SKM-1 (cell line): ENCODE measurements around the gene CCDC40.

Experiments used
- DNase-seq: peaks from one replicate; lab custom pipeline; 2025; ENCODE audit not compliant: unreplicated experiment; lab: John Stamatoyannopoulos, UW

CCDC40 gene

DNA sequence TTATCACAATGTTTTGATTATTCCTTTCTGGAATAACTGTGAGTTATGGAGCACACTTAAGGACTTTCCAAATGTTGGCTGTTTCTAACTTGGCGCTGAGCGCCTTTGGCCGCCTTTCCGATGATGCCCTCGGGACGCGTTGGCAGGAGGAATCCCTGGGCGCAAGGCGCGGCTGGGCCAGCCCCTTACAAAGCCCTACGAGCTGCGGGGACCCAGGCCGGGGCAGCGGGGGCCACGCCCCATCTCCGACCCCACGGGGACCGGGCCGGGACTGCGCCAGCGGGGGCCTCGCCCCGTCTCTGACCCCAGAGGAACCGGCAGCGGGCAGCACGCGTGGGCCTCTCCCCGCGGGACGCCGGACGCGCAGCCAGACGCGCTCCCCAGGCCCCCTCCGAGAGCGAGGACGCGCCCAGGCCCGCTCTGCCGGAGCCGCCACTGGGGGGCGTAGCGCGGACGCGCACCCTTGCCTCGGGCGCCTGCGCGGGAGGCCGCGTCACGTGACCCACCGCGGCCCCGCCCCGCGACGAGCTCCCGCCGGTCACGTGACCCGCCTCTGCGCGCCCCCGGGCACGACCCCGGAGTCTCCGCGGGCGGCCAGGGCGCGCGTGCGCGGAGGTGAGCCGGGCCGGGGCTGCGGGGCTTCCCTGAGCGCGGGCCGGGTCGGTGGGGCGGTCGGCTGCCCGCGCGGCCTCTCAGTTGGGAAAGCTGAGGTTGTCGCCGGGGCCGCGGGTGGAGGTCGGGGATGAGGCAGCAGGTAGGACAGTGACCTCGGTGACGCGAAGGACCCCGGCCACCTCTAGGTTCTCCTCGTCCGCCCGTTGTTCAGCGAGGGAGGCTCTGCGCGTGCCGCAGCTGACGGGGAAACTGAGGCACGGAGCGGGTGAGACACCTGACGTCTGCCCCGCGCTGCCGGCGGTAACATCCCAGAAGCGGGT is 64.8 kb downstream of the CCDC40 start, which contains the start of gene GAA:
Gene GAA (plus strand): TSS at position 571 of the 935 bp plus-strand sequence. CDS start 3,006 bp downstream, outside the sequence.
- DNase-seq: peak; percentile 36

DNA sequence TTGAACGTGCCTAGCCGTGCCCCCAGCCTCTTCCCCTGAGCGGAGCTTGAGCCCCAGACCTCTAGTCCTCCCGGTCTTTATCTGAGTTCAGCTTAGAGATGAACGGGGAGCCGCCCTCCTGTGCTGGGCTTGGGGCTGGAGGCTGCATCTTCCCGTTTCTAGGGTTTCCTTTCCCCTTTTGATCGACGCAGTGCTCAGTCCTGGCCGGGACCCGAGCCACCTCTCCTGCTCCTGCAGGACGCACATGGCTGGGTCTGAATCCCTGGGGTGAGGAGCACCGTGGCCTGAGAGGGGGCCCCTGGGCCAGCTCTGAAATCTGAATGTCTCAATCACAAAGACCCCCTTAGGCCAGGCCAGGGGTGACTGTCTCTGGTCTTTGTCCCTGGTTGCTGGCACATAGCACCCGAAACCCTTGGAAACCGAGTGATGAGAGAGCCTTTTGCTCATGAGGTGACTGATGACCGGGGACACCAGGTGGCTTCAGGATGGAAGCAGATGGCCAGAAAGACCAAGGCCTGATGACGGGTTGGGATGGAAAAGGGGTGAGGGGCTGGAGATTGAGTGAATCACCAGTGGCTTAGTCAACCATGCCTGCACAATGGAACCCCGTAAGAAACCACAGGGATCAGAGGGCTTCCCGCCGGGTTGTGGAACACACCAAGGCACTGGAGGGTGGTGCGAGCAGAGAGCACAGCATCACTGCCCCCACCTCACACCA is 65.7 kb downstream of the CCDC40 start:
- DNase-seq: peak; percentile 23

GRCh38 chr17:80102664-80103448 is 66.4 kb downstream of the CCDC40 start:
- no peak for DNase-seq

DNA sequence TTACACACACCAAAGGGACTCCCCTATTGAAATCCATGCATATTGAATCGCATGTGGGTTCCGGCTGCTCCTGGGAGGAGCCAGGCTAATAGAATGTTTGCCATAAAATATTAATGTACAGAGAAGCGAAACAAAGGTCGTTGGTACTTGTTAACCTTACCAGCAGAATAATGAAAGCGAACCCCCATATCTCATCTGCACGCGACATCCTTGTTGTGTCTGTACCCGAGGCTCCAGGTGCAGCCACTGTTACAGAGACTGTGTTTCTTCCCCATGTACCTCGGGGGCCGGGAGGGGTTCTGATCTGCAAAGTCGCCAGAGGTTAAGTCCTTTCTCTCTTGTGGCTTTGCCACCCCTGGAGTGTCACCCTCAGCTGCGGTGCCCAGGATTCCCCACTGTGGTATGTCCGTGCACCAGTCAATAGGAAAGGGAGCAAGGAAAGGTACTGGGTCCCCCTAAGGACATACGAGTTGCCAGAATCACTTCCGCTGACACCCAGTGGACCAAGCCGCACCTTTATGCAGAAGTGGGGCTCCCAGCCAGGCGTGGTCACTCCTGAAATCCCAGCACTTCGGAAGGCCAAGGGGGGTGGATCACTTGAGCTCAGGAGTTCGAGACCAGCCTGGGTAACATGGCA is 67.1 kb downstream of the CCDC40 start:
- no peak for DNase-seq

DNA sequence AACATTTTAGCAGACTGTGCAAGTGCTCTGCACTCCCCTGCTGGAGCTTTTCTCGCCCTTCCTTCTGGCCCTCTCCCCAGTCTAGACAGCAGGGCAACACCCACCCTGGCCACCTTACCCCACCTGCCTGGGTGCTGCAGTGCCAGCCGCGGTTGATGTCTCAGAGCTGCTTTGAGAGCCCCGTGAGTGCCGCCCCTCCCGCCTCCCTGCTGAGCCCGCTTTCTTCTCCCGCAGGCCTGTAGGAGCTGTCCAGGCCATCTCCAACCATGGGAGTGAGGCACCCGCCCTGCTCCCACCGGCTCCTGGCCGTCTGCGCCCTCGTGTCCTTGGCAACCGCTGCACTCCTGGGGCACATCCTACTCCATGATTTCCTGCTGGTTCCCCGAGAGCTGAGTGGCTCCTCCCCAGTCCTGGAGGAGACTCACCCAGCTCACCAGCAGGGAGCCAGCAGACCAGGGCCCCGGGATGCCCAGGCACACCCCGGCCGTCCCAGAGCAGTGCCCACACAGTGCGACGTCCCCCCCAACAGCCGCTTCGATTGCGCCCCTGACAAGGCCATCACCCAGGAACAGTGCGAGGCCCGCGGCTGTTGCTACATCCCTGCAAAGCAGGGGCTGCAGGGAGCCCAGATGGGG is 68.0 kb downstream of the CCDC40 start:
- no peak for DNase-seq

- DNase-seq: no peak
These were observed 68.5 kb downstream of the CCDC40 start for GRCh38 chr17:80104956-80105375.

GRCh38 chr17:80105762-80106161 is 69.3 kb downstream of the CCDC40 start:
- no peak for DNase-seq

DNA sequence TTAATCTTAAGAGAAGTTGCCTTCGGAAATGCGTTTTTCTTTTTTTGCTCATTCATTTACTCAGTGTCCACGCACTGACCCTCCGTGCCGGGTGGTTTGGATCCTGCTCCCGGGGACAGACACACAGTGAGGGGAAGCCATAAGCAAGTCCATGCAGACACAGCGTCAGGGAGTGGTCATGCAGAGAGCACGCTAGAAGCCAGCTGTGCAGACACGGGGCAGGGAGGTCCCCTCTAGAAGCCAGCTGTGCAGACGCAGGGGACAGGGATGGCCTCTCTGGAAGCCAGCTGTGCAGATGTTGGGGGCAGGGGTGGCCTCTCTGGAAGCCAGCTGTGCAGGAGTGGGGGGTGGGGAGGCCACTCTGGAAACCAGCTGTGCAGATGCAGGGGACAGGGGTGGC is 69.7 kb downstream of the CCDC40 start:
- DNase-seq: no peak

DNA sequence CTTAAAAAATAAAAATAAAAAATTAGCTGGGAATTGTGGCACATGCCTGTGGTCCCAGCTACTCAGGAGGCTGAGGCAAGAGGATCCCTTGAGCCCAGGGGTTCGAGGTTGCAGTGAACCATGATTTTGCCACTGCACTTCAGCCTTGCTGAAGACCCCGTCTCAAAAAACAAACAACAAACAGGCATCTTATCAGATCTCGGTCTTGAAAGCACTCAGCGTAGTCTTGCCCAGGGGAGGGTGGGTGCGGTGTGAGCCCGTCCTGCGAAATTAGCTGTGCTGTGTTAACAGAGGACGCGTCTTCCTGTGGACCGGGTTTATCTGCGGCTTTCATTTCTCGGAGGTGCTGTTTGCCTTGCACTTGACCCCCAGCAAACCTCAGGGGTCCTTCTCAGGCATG is 70.3 kb downstream of the CCDC40 start:
- DNase-seq: no peak

GRCh38 chr17:80107231-80108021 is 71.0 kb downstream of the CCDC40 start:
- no peak for DNase-seq

GRCh38 chr17:80108036-80108971 is 71.9 kb downstream of the CCDC40 start:
- DNase-seq: no peak

- DNase-seq: no peak
These were observed 72.7 kb downstream of the CCDC40 start for GRCh38 chr17:80109066-80109660.

DNA sequence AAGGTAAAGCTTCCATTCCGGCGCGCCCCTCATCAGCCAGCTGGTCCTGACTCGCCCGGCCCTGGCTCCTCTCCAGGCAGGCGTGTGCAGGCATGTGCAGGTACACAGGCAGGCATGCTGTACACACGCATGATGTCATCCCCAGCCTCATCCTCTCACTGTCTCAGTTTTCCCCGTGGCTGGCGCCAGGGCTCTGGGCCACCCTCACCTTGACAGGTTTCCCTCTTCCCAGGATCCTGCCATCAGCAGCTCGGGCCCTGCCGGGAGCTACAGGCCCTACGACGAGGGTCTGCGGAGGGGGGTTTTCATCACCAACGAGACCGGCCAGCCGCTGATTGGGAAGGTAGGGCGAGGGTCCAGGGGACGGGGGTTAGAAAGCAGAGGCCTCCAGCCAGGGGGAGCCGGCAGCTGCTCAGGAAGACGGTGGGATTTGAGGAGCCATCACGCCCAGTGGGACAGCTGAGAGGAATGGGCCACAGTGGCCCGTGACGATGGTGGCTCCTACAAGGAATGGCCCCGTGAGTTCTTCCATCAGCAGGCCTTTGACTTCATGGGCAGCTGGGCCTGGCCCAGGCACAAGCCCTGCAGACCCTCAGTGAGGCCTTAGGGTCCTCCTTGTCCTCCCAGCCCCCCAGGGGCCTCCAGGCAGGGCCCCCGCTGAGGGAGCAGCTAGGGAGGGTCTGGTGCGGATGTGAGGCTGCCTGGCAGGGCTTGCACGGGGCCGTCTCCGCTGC is 73.4 kb downstream of the CCDC40 start:
- no peak for DNase-seq

DNA sequence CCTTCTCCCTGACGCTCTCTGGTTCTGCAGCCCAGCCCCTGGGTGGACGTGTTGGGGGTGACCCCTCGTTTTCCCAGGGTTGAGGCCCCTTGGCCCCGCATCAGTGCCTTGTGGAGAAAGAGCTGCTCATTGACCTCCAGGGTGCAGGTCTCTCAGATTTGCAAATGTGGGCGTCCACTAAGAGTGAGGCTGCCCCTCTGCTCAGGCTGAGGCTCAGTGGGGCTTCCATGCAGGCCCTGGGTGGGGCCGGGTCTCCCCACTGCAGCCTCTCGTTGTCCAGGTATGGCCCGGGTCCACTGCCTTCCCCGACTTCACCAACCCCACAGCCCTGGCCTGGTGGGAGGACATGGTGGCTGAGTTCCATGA is 74.0 kb downstream of the CCDC40 start:
- no peak for DNase-seq

GRCh38 chr17:80110927-80111701 is 74.7 kb downstream of the CCDC40 start:
- DNase-seq: no peak

DNA sequence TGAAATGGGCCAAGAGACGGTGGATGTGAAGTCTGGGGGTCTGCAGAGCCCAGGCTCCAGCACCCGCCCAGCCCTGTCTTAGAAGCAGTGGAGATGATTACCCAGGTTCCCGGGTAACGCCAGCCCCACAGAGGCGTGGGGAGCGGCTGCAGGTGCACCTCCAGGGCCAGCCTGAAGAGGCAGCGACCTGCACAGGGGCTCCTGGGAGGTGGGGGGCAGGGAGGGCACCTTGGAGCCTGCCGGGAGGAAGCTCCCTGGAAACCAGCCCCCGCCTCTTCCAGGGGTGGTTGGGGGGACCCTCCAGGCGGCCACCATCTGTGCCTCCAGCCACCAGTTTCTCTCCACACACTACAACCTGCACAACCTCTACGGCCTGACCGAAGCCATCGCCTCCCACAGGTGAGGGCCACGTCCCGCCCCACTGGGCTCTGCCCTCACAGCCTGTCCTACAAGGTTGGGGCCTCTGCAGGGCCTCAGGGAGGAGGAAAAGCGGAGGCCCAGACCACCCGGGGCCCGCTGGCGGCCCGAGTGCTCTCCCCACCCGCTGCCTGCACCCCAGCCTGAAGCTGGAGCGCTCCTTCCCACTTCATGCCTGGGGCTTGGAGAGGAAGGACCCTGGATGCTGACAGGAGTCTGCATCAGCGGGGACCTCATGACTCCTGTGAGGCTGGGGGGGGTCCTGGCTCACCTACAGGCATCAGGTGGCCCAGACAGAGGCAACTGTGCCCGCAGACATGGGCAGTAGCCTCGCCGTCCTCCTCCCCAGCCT is 75.4 kb downstream of the CCDC40 start:
- no peak for DNase-seq
